Right kidney (tissue), 9 donors: ENCODE results near the gene KRT2.

Experiments used
- DNase-seq: peaks from one replicate; pipeline ENCODE4 v3.0.0-alpha.2; 2016
- long read RNA-seq, 8 donors: transcript quantifications; one replicate each; lab custom pipeline, GENCODE V29; 2026

KRT2 gene
- long read RNA-seq, donor 1 = 0 reads
- long read RNA-seq, donor 2 = 0 reads
- long read RNA-seq, donor 3 = 0 reads
- long read RNA-seq, donor 4 = 0 reads
- long read RNA-seq, donor 5 = 0 reads
- long read RNA-seq, donor 6 = 0 reads
- long read RNA-seq, donor 7 = 0 reads
- long read RNA-seq, donor 8 = 0 reads

DNA sequence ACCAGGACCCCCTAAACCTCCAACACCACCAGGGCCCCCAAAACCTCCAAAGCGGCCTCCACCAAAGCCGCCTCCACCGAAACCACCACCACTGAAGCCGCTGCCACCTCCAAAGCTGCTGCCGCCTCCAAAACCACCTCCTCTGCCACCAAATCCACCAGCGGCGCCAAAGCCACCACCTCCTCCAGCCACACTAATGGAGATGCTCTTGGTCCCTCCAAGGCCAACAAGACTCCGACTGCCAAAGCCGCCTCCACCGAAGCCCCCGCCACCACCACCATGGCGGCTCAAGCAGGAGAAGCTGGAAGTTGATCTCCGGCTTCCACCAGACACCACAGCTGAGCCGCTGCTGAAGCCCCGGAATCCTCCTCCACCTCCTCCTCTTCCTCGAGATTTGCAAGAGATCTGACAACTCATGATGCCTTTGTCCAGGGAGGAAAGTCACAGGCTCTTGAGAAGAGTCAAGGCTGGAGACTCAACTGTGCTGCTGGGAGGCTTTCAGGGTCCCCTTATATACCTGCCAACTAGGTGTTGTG, at the start of gene KRT2:
Gene KRT2 (minus strand): TSS at position 486 of the 536 bp plus-strand sequence. CDS start 69 bp downstream, at position 417.
- no peak for DNase-seq

DNA sequence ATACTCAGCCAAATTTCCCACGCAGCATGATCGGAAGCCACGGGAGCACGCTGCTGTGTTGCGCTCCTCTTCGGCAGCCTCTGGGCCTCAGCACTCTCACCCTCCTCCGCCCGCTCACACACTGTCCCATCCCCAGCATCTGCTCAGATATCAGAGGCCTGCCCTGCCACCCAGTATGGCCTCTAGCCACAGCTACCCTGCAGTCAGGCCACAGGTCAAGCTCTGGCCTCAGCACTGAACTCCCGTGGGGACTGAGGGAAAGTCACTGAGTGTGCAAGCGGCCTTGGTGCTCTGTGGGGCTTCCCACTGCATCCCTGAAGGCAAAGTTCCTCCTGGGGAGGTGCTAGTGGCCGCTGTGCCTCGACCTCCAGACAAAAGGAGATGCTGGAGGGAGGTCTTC, 49.3 kb upstream of the KRT2 start:
- DNase-seq = no peak

DNA sequence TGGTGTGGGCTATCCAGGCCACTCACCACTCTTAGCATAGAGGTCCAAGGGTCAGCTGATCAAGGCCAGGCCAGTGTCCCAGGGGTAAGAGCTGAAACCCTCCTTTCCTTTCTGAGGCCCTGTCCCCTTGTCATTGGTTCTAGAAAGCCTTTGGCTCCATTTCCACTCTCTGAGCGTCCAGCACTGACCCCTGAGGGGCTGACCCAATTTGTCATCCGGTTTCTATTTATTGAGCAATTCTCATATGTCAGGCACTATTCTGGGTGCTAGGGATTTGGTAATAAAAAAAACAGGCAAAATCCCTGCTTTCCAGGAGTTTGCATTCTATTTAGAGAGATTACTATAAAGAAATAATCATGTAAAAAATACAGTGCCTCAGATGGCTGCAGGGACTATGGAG, 47.9 kb upstream of the KRT2 start:
- DNase-seq = no peak

DNA sequence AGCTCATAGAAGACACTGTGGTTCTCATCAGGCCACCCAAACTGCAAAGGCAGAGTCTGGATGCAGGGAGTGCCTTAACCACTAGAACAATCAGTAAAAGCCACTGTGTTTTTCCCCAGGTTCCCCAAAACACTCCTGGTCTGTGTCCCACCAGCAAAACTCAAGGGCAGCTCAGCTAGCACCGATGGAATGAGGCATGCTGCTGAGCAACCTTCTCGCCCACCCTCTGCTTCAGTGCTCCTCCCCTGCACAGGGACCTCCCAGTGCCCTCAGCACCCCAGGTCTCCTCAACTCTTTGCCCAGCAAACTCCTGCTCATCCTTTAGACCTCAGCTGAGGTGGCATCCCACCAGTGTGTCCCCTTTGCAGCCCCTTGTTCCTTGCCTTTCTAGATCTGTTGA, 47.4 kb upstream of the KRT2 start:
- no peak for DNase-seq

DNA sequence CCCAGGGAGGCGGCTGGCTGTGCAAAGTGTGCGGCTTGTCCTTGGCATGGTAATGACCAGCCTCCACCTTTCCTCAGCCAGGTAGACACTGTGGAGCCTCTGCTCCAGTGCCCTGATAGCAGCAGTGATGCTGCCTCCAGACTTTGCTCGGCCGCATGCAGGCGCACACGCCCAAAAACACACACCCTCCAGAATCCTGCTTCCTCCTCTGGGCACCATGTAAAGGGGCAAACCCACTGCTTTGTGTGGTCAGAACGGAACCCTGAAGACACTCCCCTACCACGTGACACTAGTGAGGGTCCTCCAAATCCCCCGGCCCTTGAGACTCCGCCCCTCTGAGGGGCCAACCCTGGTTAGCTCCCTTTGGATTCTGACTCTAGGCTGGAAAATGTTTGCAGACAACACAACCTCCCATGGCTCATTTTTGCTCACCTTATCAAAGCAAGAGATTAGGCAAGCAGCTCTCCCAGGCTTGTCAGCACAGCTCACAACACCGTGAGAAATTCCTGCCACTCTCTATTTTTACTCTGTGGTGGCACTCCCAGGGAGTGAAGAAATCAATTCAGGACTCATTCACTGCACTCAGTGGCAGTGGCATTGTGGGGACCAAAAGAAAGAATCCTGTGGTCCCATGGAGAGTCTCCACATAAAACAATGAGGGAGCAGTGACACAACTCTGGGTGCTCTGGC, 46.8 kb upstream of the KRT2 start:
- no peak for DNase-seq

DNA sequence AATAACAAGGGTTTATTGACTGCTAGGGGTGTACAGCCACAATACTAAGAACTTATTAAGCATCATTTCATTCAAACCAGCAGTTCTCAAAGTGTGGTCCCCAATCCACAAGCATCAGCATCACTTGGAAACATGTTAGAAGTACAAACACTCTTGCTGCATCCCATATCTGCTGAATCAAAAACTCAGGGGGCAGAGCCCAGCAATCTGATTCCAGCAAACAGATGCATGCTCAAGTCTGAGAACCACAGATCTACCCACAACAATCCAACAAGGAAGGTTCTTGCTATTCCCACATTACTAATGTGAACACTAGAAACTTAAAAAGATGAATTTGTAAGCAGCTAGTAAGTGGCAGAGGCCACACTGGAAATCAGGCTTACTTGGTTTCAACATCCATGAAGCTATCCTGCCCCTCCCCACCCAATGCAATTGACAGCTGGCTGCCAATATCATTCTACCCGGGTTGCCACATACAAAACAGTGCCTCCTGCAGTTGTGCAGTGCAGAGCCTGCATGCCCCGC, 45.1 kb upstream of the KRT2 start:
- no peak for DNase-seq

DNA sequence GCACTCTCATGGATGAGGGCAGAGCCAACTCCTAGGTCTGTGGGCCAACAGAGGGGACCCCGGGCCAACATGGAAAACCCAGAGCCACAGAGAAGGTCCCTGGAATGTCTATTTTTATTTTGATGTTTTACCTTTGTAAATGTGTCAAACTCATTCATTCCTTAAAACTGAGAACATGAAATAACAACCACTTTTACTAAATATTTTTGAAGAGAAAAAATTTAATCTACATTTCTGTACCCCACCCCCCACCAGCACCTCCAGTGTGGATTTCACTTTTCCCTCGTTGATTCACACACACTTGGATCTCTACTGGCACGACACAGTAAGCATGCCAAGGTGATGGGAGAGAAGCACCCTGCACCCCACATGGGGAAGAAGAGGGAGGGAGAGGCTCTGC, 44.6 kb upstream of the KRT2 start:
- DNase-seq = no peak

DNA sequence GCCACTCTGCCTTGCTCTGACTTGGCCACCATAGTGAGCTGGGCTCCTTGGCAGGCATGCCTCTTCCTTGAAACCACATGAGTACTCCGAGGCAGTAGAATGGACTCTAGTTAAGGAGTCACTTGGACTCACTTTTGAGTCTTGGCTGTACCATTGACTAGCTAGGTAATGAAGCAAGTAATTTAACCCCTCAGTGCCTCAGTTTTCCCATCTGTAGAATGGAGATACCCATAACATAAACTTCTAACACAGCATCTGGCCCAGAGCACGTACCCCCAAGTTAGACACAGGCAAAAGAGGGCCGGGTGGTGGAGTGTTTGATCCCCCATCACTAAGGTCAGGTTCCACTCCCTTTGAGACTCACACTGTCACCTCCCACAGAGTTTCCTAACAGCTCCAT, 43.0 kb upstream of the KRT2 start:
- no peak for DNase-seq

DNA sequence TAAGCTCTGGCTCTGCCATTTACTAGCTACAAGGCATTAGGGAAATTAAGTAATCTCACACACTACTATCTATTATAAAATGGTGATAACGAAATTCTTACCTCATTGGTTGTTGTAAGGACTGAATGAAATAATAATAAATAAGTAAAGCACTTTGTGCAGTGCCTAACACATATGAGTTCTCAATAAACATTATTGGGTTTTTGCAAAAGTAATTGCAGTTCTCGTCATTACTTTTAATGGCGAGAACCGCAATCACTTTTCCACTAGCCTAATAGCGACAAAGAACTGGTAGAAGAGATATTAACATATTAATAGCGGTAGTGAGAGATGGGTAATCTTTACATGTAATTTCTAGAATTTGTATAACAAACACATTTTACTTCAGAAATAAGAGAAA, 42.1 kb upstream of the KRT2 start:
- DNase-seq = no peak

DNA sequence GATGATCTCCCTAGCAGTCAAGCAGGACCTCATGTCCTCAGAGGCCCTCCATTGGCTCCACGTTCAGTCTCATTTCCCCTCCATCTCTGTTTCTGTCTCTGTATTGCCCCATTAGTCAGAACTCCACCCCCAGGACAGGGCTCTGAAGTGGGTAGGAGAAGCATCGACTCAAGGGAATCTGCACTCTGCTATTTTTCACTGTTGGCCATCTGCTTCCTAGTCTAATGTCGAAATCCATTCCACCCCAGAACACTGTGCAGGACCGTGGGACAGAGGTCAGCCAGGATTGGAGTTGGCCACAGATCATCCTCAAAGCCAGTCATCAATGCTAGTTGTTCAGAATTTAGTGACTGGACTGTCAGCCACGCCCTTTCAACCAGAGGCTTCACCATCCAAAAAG, 41.2 kb upstream of the KRT2 start:
- no peak for DNase-seq

DNA sequence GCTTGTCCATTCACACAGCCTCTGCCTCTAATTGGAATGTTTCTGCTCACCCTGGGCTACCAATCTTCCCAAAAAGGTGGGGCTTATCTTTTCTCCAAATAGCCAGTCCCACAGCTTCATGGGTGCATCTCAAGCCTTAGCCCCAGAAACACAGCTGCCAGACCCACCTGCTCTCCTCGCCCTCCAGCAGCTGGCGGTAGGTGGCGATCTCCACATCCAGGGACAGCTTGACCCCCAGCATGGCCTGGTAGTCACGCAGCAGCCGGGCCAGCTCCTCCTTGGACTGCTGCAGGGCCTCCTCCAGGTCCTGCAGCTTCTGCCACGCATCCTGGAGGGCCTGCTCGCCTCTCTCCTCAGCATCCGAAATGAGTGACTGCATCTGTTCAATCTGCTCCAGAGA, 40.2 kb upstream of the KRT2 start:
- DNase-seq = no peak

DNA sequence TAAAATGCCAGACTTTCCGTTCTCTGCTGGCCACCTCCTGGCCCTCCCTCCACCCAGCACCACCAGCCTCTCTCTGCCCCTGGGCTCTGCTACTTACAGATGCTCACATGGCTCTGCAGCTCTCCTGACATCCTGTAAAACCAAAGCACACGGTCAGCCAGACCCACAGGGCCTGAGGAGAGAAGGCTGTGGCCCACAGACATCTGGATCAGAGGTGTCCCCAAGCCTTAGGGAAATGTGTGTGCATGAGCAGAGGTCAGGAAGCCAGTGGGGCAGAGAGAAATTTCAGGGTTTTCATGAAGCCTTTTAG, 39.8 kb upstream of the KRT2 start:
- DNase-seq = no peak

DNA sequence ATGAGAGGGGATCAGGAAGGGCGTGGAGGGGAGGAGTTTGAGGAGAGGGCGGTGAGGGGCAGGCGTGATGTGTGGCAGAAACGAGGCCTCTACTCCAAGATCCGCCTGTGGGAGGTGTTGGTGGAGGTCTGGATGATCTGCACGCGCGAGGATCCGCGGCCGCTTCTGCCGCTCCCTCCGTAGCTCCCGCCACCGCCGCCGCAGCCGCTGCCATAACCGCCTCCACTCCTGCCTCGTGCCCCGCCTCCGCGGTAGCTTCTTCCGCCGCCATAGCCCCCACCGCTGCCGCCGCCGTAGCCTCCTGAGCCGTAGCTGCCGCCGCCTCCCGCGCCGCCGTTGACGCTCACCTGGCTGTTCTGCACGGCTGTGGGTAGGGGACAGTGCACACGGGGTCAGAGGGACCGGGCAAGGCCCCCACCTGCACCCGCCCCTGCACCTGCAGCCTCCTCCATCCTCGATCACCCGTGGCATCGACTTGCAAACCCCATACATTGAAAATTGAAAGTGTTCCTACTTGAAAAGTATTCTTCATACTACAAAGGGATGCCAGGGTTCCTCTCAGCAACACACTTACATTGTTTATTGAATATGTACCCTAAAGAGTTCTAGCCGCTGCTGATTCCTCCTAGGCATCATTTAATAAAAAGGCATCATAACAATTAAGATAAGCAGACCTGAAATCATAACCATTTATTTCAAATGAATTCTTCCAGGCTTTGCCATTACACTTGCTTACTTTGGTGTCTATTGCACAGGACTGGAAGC, 39.2 kb upstream of the KRT2 start:
- DNase-seq = peak; percentile 19

DNA sequence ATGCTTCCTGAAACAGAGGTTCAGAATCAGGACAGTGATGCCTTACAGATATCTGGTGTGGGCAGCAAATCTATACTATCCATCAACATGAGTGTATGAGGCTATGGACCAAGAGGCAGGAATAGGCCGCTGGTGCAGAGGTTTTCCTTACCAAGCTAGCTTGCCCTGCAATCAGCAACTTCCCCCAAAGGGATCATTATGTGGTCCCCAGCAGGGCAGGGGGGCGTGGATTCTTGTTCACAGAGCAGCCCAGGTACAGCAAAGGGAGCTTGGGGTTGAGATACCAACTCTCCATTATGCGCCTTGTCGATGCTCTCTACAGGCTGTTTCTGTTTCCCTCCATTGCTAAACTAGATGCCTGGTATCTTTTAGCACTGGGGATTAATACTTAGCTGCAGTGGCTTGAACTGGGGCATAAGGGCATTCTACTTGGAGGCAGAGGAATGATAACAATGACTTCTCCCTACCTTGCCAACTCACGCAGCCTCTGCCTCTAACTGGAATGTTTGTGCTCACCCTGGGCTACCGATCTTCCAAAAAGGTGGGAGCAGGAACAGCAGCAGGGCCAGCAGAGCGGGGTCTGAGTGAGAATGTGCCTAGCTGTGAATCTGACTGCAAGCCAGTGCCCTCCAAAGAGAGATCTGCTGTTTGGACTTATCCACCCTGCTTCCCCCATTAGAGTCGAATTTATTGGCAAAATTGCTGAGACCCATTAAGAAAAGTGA, 38.5 kb upstream of the KRT2 start:
- DNase-seq = no peak

DNA sequence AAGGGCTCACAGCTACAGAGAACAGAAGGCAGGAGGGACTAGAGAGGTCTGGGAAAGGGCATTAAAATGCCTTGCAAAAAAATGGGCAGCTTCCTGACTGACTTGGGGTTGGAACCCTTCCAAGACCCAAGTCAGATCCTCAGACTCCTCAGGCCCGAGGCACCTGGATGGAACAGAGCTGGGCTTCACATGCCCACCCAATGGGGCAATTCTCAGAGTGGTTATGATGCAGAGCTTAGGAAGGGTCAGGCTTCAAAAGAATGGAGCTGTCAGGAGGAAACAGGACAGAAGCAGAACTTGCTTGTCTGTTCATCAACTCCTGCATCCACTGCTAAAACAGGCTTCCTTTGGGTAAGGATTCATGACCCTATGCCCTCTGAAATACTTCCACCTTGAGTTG, 37.9 kb upstream of the KRT2 start:
- DNase-seq = no peak

DNA sequence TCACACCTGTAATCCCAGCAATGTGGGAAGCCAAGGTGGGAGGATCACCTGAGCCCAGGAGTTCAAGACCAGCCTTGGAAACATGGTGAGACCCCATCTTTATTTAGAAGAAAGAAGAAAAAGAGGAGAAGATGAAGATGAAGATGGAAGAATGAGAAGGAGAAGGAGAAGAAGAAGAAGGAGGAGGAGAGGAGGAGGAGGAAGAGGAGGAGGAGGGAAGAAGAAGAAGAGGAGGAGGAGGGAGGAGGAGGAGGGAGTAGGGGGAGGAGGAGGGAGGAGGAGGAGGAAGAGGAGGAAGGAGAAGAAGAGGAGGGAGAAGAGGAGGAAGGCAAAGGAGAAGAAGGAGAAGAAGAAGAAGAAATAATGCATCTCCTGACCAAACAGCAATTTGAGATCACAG, 37.2 kb upstream of the KRT2 start:
- no peak for DNase-seq

DNA sequence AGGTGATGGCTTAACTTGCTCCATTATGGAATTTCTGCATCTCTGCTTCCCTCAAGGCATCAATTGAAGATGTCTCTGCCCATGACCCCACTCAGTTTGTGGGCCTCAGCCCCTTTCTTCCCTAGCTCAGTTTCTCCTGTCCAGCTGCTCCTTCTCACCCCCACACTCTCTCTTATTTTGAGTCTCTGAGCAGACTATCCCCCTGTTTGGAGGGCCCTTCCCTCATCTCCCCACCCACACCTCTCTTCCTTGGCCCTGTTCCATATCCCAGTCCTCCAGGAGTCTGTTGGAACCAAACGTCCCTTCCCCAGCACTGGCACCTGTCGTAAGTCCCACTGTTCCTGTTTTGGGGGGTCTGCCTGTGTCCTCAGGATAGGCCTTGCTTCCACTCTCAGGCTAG, 36.5 kb upstream of the KRT2 start:
- DNase-seq = no peak

DNA sequence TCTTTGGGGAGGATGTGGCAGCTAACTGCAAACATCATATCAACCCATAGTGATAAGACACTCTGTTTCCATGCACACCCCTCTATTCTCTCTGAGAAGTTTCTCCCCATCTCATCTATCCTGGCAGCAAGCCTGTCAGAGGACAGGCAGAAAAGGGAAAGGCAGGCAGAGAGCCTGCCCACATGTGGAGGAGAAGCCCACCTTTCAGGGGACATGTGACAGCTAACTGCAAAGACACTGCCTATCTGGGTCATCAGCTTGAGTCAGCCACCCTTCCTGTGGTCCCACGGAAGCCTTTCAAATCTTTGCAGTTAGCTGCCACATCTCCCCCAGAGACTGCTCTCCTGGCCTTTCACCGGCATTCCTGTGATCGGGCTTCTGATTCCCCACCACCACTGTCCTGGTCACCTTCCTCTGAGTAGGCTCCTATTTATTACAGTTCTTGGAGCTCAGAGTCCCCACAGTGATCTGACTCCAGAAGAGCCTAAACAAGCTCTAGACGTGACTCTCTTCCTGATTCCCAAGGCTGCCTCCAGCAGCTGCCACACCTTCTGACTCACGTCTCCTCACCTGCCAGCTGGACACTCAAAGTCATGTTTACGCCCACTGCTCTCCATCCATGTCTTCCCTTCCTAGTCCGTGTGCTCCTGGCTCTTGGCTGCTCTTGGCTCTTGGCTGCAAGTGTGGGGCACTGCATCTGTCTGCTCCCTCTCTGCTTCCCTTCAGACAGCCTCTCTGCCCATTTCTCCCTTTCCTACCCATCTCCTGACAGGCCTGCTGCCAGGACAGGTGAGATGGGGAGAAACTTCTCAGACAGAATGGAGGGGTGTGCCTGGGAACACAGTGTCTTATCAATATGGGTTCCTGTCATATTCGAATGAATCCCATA, 35.7 kb upstream of the KRT2 start:
- no peak for DNase-seq

DNA sequence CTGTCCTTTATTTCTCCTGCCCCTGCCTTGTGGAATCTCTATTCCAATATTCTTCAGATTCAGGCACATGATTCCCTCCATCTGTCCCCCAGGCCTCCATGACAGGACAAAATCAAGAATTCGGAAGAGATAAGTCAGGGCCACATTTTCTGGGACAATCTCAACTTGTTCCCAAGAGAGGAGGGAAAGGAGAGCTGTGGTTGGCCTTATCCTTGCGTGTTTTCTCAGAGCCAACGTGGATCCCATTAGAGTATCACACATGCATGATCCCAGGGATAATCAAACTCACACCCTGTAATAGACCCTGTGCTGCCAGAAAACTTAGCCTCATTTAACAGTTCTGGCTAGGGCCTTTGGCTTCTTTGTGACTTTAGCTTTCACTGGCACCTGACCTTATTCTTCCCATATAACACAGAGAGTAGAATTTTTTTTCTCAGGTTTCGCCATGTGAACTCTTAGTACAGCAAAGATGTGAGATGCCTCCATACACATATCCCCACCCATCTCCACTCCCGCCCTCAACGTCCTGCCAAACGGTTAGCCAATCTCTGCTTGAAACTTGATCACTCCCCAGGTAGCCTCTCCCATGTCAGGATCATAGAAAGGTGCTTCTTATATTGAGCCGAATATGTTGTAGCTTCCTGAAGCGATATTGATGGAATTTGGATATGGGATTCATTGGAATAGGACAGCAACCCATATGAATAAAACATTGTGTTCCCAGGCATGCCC, 34.9 kb upstream of the KRT2 start:
- no peak for DNase-seq

DNA sequence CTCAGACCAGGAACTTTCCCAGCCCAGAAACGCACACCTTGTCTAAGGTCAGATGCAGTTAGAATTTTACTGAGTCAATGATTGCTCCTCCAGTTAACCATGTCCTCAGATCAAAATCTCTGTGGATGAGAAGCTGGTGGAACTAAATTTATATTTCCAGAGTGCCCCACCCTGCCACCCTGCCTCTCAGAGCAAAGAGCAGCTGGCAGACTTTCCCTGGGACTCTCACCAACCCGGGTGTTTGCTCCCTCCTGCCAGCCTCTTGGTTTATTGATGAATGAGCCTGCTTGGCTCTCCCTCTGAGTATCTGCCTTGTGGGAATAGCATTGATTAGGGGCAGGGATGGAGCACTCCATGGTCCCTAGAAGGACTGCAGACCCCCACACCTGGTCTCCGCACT, 34.1 kb upstream of the KRT2 start:
- DNase-seq = no peak

DNA sequence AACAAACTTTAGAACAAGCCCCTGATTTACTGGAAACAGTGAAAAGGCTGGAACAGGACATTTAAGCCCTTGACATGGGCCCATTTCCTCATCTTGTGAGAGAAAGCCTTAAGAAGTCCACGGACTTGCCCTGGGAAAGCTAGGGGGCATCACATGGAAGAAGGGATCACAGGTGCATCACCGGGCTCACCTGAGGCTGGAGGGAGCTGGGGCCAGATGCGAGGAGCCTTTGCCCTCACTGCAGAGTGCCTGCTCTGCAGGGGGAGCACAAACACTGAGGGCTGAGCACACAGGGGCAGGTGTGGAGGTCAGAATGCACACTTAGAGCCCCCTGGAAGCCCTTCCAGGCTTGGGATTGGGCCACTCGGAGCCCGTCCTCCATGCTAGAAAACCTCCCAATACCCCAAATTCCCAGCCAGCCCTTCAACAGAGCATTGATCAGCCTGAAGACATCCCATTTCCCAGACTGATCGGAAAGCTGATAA, 33.4 kb upstream of the KRT2 start:
- no peak for DNase-seq
